Measurements from ENCODE around the gene GAD2. TPM values are rescaled to one million over a fixed set of nuclear protein-coding genes. Genes with fewer than 3 reads are reported as not detected.

Gene GAD2
- polyA plus RNA-seq, 1 experiment = not detected

DNA sequence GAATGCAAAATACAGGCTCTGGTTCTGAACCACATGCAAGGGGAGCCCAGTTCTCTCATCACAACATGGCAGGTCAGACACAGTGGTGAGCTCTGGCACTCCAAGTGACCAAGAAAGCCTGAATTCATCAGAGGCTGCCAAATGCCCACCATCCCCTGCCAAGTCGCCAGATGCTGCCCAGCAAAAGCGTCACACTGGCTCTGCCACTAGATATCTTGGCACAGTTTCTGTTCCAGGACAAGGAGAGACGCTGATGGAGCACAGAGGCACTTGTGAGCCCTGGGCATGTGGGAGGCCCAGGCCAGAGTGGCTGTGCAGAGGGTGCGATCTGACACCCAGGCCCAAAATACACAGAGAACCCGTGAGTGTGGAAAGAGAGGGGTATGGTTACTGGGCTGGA, 57.8 kb downstream of the GAD2 start:
- Histone ChIP-seq H3K4me3 (ENCODE audit: low read depth, low read length) (no peak overlapping the region), H3K36me3 (ENCODE audit: control insufficient read depth, insufficient read depth, low read length) (no peaks in the 10 kb centered on the region), H3K27me3 (ENCODE audit: control insufficient read depth, insufficient read depth, low read length) (no peaks in the 10 kb centered on the region)
- no peak for DNase-seq (ENCODE audit: low read depth)
- TF ChIP-seq, protein P1, sequence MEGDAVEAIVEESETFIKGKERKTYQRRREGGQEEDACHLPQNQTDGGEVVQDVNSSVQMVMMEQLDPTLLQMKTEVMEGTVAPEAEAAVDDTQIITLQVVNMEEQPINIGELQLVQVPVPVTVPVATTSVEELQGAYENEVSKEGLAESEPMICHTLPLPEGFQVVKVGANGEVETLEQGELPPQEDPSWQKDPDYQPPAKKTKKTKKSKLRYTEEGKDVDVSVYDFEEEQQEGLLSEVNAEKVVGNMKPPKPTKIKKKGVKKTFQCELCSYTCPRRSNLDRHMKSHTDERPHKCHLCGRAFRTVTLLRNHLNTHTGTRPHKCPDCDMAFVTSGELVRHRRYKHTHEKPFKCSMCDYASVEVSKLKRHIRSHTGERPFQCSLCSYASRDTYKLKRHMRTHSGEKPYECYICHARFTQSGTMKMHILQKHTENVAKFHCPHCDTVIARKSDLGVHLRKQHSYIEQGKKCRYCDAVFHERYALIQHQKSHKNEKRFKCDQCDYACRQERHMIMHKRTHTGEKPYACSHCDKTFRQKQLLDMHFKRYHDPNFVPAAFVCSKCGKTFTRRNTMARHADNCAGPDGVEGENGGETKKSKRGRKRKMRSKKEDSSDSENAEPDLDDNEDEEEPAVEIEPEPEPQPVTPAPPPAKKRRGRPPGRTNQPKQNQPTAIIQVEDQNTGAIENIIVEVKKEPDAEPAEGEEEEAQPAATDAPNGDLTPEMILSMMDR (IDR thresholded peaks at IDR 0.05; ENCODE audit: insufficient read depth, low read depth, low read length) = no peak
- ChIA-PET POLR2A (no interaction called here), CTCF (no interaction called here)

DNA sequence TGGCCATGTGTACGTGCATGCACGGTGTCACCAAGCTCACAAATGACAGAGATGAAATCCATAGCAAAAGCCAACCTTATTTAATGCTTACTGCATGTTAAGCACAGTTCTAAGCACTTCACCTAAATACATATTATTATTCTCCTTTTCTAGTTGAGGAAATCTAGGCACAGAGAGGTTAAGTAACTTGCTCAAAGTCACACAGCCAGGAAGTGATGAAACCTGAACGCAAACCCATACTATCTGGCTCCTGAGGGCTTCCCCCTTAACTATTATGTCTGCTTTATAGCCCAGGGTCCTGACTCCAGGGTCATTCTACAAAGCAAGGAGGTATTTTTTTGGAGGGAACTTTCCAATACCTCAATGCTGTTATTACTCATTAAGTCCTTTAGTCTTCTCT, 61.7 kb downstream of the GAD2 start:
- Histone ChIP-seq H3K27me3 (ENCODE audit: control insufficient read depth, insufficient read depth, low read length) (no peaks in the 10 kb centered on the region), H3K4me3 (ENCODE audit: low read depth, low read length) (no peak overlapping the region), H3K36me3 (ENCODE audit: control insufficient read depth, insufficient read depth, low read length) (no peaks in the 10 kb centered on the region)
- ChIA-PET CTCF (interaction anchor here (1.0 kb wide), 1 partner anchor 11 kb away, joined by 3 read pairs; no protein-coding TSS in a partner anchor), POLR2A (no interaction called here)
- DNase-seq (ENCODE audit: low read depth) = no peak
- TF ChIP-seq, protein P1 (IDR thresholded peaks at IDR 0.05; ENCODE audit: insufficient read depth, low read depth, low read length) = no peak

DNA sequence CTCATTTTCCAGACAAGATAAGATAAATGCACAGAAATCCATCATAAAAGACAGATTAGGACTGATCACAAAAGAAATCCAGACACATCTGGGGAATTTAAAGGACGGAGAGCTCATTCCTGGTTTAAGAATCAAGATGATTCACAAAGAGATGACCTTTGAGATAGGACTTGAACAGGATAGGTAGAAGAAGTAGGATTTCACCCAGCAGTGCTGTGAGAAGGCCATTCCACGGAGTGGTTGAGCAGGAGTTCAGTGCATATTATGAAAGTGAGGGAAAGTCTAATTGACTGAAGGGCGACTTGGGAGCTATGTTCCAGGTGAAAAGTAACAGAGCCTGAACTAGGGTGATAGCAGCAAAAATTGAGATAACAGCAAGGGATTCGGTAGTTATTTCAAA, 73.7 kb downstream of the GAD2 start:
- ChIA-PET CTCF (interaction anchor here (1.2 kb wide), 1 partner anchor 8 kb away, joined by 3 read pairs; no protein-coding TSS in a partner anchor), POLR2A (no interaction called here)
- Histone ChIP-seq H3K27me3 (ENCODE audit: control insufficient read depth, insufficient read depth, low read length) (no peaks in the 10 kb centered on the region), H3K4me3 (ENCODE audit: low read depth, low read length) (no peak overlapping the region), H3K36me3 (ENCODE audit: control insufficient read depth, insufficient read depth, low read length) (no peaks in the 10 kb centered on the region)
- no peak for DNase-seq (ENCODE audit: low read depth)
- TF ChIP-seq, protein P1 (IDR thresholded peaks at IDR 0.05; ENCODE audit: insufficient read depth, low read depth, low read length) = no peak

DNA sequence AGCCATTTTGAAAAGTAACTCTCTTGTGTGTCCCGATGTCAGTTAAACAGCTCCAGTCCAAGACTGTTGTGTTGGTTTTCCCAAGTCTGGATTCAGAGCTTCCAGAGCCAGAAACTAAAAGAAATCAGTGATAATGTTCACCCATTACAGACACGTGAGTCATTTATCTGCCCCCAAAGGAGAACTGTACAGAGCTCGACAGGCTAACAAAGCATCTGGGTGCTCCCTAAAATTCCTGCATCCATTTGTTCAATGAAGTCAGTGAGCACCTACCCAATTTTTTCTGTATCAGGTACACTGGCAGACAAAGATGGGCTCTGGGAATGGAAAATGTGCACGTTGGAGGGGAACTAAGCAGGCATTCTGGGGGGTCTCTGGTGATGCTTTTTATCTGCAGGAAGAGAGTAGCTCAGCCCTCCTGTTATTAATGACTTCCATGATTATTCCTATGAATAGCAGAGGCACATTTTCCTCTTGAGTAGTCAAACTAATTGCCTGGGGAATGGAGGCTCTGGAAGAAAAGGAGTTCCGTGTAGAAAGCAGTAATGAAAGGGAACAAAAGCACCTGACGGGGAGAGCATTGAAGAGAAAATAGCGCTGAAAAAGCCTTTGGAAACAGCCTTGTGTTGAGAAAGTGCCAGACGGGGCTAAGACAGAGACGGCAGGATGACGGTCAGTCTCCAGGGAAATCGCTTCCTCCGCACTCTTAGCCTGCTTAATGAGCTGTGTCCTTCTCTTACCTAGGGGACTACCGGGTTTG, 75.3 kb downstream of the GAD2 start:
- DNase-seq (ENCODE audit: low read depth) = no peak
- ChIA-PET POLR2A (no interaction called here), CTCF (interaction anchor here (1.7 kb wide), 1 partner anchor 9 kb away, joined by 3 read pairs; no protein-coding TSS in a partner anchor)
- no peak overlapping the region for H3K4me3 ChIP-seq (ENCODE audit: low read depth, low read length)
- H3K27me3 ChIP-seq (ENCODE audit: control insufficient read depth, insufficient read depth, low read length) = no peaks in the 10 kb centered on the region
- TF ChIP-seq, protein P1 (IDR thresholded peaks at IDR 0.05; ENCODE audit: insufficient read depth, low read depth, low read length) = no peak
- no peaks in the 10 kb centered on the region for H3K36me3 ChIP-seq (ENCODE audit: control insufficient read depth, insufficient read depth, low read length)

DNA sequence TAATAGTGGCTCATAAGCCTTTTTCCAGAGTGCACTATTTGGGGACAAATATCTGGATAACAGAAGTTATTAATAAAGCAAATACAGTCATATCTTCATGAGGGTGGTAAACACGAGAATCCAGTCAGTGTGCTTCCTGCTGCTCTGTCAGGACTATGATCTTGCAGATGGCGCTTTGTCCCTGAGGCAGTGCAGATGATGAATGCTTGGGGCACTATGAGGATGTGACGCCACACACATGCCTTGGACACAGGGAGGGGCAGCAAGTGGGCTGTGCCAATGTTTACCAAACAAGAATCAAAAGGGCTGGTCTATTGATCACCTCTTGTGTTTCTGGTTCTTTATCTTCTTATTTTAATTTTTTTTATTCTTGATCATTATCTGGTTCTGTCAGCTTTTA, 79.8 kb downstream of the GAD2 start:
- ChIA-PET CTCF (no interaction called here), POLR2A (no interaction called here)
- H3K36me3 ChIP-seq (ENCODE audit: control insufficient read depth, insufficient read depth, low read length) = no peaks in the 10 kb centered on the region
- no peaks in the 10 kb centered on the region for H3K27me3 ChIP-seq (ENCODE audit: control insufficient read depth, insufficient read depth, low read length)
- H3K4me3 ChIP-seq (ENCODE audit: low read depth, low read length) = no peak overlapping the region
- TF ChIP-seq, protein P1 (IDR thresholded peaks at IDR 0.05; ENCODE audit: insufficient read depth, low read depth, low read length) = no peak
- DNase-seq (ENCODE audit: low read depth) = no peak

Measured in BJ (cell line).